Lung microvascular endothelial cell (primary cell): ENCODE data around the gene C20orf202. TPM values are rescaled to one million over a fixed set of nuclear protein-coding genes. Genes with fewer than 3 reads are reported as not detected.

Experiments used
- DNase-seq, 2 donors: peaks; one replicate each; pipeline versions ENCODE4 v3.0.0 to v3.0.0-alpha.2; 2010; ENCODE audit warnings: low read depth in 2 of 2
- total RNA-seq: library from RNA; depleted of rRNA; stranded (reverse); fragments of >200 nt; gene quantifications from 2 replicates; pipeline ENCODE4 v1.2.1, GENCODE V29; 2014

The C20orf202 gene
- total RNA-seq, 1 donor from 2014 or later, result not detected

- DNase-seq, result no peak
These were observed 19.0 kb upstream of the C20orf202 start for GRCh38 chr20:1184260-1184637.

GRCh38 chr20:1184638-1185315 lies 18.5 kb upstream of the C20orf202 start, which contains the start of gene TMEM74B:
Gene TMEM74B (minus strand): TSS chr20:1184981. CDS start chr20:1183801, 1,180 bp downstream.
- peak in 1 of 2 donors; percentile 16 for DNase-seq

- no peak for DNase-seq
These were observed 17.9 kb upstream of the C20orf202 start for GRCh38 chr20:1185316-1185741.

GRCh38 chr20:1185790-1186334 lies 17.4 kb upstream of the C20orf202 start:
- peak; percentile 57 to 71 for DNase-seq

GRCh38 chr20:1186367-1186991 lies 16.8 kb upstream of the C20orf202 start:
- DNase-seq, result peak in 1 of 2 donors; percentile 15

- DNase-seq, result peak in 1 of 2 donors; percentile 59
These were observed 15.6 kb upstream of the C20orf202 start for GRCh38 chr20:1187605-1188171.

GRCh38 chr20:1188347-1188746 lies 14.9 kb upstream of the C20orf202 start:
- no peak for DNase-seq

- DNase-seq, result no peak
These were observed 13.4 kb upstream of the C20orf202 start for GRCh38 chr20:1189827-1190226.

- no peak for DNase-seq
These were observed 12.4 kb upstream of the C20orf202 start for GRCh38 chr20:1190847-1191246.

- no peak for DNase-seq
These were observed 12.0 kb upstream of the C20orf202 start for GRCh38 chr20:1191299-1191698.

- no peak for DNase-seq
These were observed 8.0 kb upstream of the C20orf202 start for GRCh38 chr20:1195226-1195625.

GRCh38 chr20:1196634-1197033 lies 6.6 kb upstream of the C20orf202 start:
- no peak for DNase-seq

GRCh38 chr20:1197801-1198200 lies 5.5 kb upstream of the C20orf202 start:
- DNase-seq, result no peak

GRCh38 chr20:1198751-1199150 lies 4.5 kb upstream of the C20orf202 start:
- DNase-seq, result no peak

- DNase-seq, result no peak
These were observed 3.9 kb upstream of the C20orf202 start for GRCh38 chr20:1199212-1199873.

- DNase-seq, result peak; percentile 43 to 49
These were observed 3.3 kb upstream of the C20orf202 start for GRCh38 chr20:1199964-1200363.

- DNase-seq, result no peak
These were observed 376 bp downstream of the C20orf202 start for GRCh38 chr20:1203630-1204029.

- no peak for DNase-seq
These were observed 859 bp downstream of the C20orf202 start for GRCh38 chr20:1204113-1204512.

GRCh38 chr20:1204576-1204975 lies 1.3 kb downstream of the C20orf202 start:
- DNase-seq, result no peak

GRCh38 chr20:1205802-1206201 lies 2.5 kb downstream of the C20orf202 start:
- DNase-seq, result no peak

- DNase-seq, result no peak
These were observed 3.3 kb downstream of the C20orf202 start for GRCh38 chr20:1206366-1207148.
